ENCODE data around the gene TPO.
"Not testable (repeated sequence)": the region's sequence is repeated elsewhere in the genome, so short reads cannot be mapped to it uniquely, and the experiment has no call there.

TPO gene

DNA sequence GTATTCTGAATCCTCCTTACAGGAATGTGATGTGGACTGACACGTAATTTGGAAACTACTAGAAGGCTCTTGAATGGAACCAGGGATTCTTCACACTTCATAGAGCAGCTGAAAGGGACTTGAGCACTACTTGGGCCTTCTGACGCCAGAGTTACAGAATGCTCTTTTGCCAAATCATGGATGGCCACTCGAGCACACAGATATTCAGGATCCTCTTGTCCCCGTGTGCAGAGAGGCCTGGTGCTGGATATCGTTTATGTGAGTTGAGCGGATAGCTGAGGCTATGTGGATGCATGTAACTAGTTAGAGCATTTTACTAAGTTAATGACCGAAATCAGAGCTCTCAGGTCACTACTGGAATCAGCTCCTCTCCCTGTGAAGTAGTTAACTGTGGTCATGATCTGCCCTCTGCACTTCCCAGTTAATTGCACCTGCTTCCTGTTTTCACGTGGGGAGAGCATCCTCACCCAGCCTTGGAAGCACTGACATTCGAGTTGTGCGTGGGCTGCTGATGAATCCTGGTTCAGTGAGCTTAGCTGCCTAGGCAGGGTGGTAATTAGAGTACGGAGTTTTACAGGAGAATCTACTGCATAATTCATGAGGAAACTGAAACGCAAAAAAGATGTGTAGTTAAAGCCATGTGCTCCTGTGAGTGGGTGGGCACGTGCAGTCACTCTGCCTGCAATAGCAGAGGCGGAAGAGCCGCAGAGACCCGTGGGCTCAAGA is 5.2 kb upstream of the TPO start:
- Mint-ChIP-seq H3K27ac (peak overlapping the region; percentile 92), H3K4me3 (no peak overlapping the region), H3K9me3 (peaks cover 9% of the 10 kb centered on the region), H3K4me1 (peaks cover 42% of the 10 kb centered on the region), H3K27me3 (ENCODE audit: low read depth, poor library complexity) (peaks cover 23% of the 10 kb centered on the region), H3K36me3 (ENCODE audit: low read depth) (no peaks in the 10 kb centered on the region)
- TF ChIP-seq, protein P1, sequence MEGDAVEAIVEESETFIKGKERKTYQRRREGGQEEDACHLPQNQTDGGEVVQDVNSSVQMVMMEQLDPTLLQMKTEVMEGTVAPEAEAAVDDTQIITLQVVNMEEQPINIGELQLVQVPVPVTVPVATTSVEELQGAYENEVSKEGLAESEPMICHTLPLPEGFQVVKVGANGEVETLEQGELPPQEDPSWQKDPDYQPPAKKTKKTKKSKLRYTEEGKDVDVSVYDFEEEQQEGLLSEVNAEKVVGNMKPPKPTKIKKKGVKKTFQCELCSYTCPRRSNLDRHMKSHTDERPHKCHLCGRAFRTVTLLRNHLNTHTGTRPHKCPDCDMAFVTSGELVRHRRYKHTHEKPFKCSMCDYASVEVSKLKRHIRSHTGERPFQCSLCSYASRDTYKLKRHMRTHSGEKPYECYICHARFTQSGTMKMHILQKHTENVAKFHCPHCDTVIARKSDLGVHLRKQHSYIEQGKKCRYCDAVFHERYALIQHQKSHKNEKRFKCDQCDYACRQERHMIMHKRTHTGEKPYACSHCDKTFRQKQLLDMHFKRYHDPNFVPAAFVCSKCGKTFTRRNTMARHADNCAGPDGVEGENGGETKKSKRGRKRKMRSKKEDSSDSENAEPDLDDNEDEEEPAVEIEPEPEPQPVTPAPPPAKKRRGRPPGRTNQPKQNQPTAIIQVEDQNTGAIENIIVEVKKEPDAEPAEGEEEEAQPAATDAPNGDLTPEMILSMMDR (IDR thresholded peaks at IDR 0.05): no peak
- no peak for DNase-seq

DNA sequence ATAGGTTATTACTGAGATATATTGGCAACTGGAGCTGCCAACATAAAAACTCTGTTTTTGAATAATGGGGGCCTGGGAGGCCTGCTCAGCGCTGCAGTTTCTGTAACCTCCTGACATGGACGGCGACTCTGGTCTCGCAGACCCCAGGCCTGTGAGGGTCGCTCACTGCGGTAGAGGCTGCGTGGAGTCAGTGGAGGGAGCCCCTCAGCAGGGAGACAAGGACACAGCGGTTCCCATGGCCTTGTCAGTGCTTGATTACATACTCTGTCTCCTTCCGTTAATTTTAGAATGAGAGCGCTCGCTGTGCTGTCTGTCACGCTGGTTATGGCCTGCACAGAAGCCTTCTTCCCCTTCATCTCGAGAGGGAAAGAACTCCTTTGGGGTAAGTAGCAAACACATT is 858 bp downstream of the TPO start:
- Mint-ChIP-seq H3K4me3 (peak overlapping the region; percentile 41), H3K27ac (peak overlapping the region; percentile 97), H3K27me3 (ENCODE audit: low read depth, poor library complexity) (peaks cover 19% of the 10 kb centered on the region), H3K9me3 (peaks cover 9% of the 10 kb centered on the region), H3K36me3 (ENCODE audit: low read depth) (no peaks in the 10 kb centered on the region), H3K4me1 (peaks cover 42% of the 10 kb centered on the region)
- peak; percentile 49 for DNase-seq
- TF ChIP-seq, protein P1 (IDR thresholded peaks at IDR 0.05): no peak

DNA sequence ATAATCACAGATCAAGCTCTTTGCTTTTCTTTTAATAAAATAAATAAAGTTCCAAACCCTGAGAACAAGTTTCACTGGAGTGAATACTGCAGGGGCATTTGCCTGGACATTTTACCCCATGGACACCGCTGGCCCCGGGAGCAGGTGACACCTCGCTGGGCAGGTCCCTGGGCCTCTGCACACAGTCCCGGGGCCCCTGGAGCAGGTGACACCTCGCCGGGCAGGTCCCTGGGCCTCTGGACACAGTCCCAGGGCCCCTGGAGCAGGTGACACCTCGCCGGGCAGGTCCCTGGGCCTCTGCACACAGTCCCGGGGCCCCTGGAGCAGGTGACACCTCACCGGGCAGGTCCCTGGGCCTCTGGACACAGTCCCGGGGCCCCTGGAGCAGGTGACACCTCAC is 1.6 kb downstream of the TPO start:
- H3K9me3 Mint-ChIP-seq; DNase-seq; H3K4me3 Mint-ChIP-seq; H3K36me3 Mint-ChIP-seq (ENCODE audit: low read depth); H3K27ac Mint-ChIP-seq: not testable (repeated sequence)
- H3K4me1 Mint-ChIP-seq: peaks cover 43% of the 10 kb centered on the region
- H3K27me3 Mint-ChIP-seq (ENCODE audit: low read depth, poor library complexity): peaks cover 14% of the 10 kb centered on the region

DNA sequence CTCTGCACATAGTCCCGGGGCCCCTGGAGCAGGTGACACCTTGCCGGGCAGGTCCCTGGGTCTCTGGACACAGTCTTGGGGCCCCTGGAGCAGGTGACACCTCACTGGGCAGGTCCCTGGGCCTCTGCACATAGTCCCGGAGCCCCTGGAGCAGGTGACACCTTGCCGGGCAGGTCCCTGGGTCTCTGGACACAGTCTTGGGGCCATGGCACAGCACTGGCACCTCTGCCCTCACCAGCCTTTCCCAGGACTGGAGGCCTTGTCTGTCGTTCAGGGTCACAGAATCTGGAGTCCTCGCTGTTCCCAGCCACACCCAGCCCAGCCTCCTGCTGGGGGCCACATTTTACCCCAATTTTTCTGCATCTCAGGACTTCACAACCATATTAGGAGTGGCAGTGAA is 2.2 kb downstream of the TPO start:
- TF ChIP-seq, protein P1 (IDR thresholded peaks at IDR 0.05): no peak
- H3K9me3 Mint-ChIP-seq: peaks cover 9% of the 10 kb centered on the region
- no peaks in the 10 kb centered on the region for H3K36me3 Mint-ChIP-seq (ENCODE audit: low read depth)
- H3K27me3 Mint-ChIP-seq (ENCODE audit: low read depth, poor library complexity): peaks cover 14% of the 10 kb centered on the region
- peaks cover 43% of the 10 kb centered on the region for H3K4me1 Mint-ChIP-seq
- no peak overlapping the region for H3K4me3 Mint-ChIP-seq
- DNase-seq: no peak
- no peak overlapping the region for H3K27ac Mint-ChIP-seq

DNA sequence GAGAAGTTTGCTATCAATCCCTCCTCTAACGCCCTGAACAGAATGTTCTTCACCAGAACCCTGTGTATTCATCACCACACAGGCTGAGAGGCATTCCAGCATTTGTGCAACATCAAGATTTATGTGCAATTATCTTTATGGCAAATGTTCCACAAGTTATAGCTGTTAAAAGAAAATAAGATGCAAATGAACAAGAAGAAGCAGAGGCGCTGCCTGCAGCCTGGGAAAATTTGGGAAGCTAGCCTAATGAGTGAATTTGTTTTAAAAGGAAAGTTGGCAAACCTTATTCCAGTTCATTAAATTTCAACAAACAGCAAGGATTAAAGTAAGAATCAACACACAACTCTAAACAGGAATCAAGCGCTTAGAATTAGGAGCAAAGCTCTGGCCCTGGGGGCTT is 5.3 kb downstream of the TPO start:
- Mint-ChIP-seq H3K27ac (no peak overlapping the region), H3K36me3 (ENCODE audit: low read depth) (no peaks in the 10 kb centered on the region), H3K27me3 (ENCODE audit: low read depth, poor library complexity) (peaks cover 19% of the 10 kb centered on the region), H3K4me3 (no peak overlapping the region), H3K9me3 (no peaks in the 10 kb centered on the region), H3K4me1 (peaks cover 26% of the 10 kb centered on the region)
- DNase-seq: no peak
- TF ChIP-seq, protein P1 (IDR thresholded peaks at IDR 0.05): no peak

DNA sequence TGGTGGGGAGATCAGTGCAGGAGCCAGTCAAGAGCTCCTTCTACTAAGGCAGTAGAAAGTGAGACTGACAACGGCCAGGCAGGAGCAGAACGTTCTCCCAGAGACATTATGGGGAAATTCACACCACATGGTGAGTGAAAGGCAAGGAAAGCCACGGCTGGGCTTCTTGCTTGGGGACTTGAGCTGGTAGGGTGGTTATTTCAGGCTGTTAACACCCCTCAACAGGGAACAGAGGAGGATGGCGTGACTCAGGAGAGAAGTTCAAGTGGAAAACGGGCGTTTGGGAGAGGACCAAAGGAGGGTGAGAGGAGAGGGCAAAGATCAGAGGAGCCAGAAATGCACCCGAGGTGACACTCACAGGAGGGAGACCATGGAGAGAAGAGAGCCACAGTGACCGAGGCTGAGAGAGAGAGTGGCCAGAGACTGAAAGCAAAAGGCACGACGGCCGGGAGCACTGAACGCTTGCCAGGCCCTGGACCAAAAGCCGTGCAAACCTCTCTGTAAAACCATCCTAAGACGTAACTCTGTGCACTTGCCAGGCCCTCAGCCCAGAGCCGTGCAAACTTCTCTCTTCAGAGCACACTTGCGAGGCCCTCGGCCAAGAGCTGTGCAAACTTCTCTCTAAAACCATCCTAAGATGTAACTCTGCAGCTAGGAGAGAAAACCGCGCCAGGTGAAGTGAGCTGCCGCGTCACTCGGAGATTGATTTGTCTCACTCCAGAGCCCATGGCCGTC is 7.7 kb downstream of the TPO start:
- no peak overlapping the region for H3K27ac Mint-ChIP-seq
- H3K4me3 Mint-ChIP-seq: no peak overlapping the region
- no peak for DNase-seq
- peaks cover 13% of the 10 kb centered on the region for H3K4me1 Mint-ChIP-seq
- no peaks in the 10 kb centered on the region for H3K36me3 Mint-ChIP-seq (ENCODE audit: low read depth)
- TF ChIP-seq, protein P1 (IDR thresholded peaks at IDR 0.05): no peak
- peaks cover 16% of the 10 kb centered on the region for H3K9me3 Mint-ChIP-seq
- peaks cover 25% of the 10 kb centered on the region for H3K27me3 Mint-ChIP-seq (ENCODE audit: low read depth, poor library complexity)

Data from nephron progenitor cell (in vitro differentiated cells).